Measurements from ENCODE around the gene TIMD4. TPM values are rescaled to one million over a fixed set of nuclear protein-coding genes. Genes with fewer than 3 reads are reported as not detected.

The TIMD4 gene
- polyA plus RNA-seq, 1 donor from 2014 or later, result not detected

- Histone ChIP-seq H3K27me3 (ENCODE audit: insufficient read depth, low read depth, low read length) (no peaks in the 10 kb centered on the region), H3K9ac (ENCODE audit: low read length) (no peak overlapping the region), H3F3A (ENCODE audit: insufficient read depth, low read length, poor library complexity, severe bottlenecking) (no peaks in the 10 kb centered on the region), H3K9me3 (ENCODE audit: low read length) (no peaks in the 10 kb centered on the region), H3K36me3 (ENCODE audit: insufficient read depth, low read length) (no peaks in the 10 kb centered on the region), H3K79me2 (replicated peaks; ENCODE audit: insufficient read depth, low read length) (no peaks in the 10 kb centered on the region), H4K20me1 (ENCODE audit: insufficient read depth) (no peaks in the 10 kb centered on the region), H3K4me3 (ENCODE audit: low read length) (no peak overlapping the region), H3K27ac (ENCODE audit: low read length) (no peak overlapping the region), H2AFZ (ENCODE audit: low read depth, low read length) (no peak overlapping the region), H3K4me2 (ENCODE audit: low read length) (no peak overlapping the region), H3K9me2 (ENCODE audit: insufficient read depth, low read length) (no peaks in the 10 kb centered on the region)
- TF ChIP-seq MXI1 (conservative IDR thresholded peaks at IDR 0.05; ENCODE audit: poor library complexity, severe bottlenecking), result no peak
- TF ChIP-seq EZH2 (IDR thresholded peaks at IDR 0.05; ENCODE audit: borderline replicate concordance, insufficient read depth, low read length, poor library complexity, severe bottlenecking), result no peak
- no peak for TF ChIP-seq REST (IDR thresholded peaks at IDR 0.05; ENCODE audit: borderline replicate concordance)
- no peak for TF ChIP-seq TAF1 (IDR thresholded peaks at IDR 0.05; ENCODE audit: low read depth)
- TF ChIP-seq CTCF (IDR thresholded peaks at IDR 0.05; ENCODE audit: poor library complexity, severe bottlenecking), result no peak
- TF ChIP-seq POLR2AphosphoS5 (IDR thresholded peaks at IDR 0.05), result no peak
- TF ChIP-seq SMC3 (conservative IDR thresholded peaks at IDR 0.05; ENCODE audit: poor library complexity), result no peak
- no peak for TF ChIP-seq EP300 (conservative IDR thresholded peaks at IDR 0.05; ENCODE audit: poor library complexity, severe bottlenecking)
- TF ChIP-seq RAD21 (conservative IDR thresholded peaks at IDR 0.05), result no peak
These were observed 70.8 kb downstream of the TIMD4 start for GRCh38 chr5:156892223-156892622.

GRCh38 chr5:156888520-156888919 is 74.5 kb downstream of the TIMD4 start:
- Histone ChIP-seq H3K9me3 (ENCODE audit: low read length) (no peaks in the 10 kb centered on the region), H3K4me3 (ENCODE audit: low read length) (no peak overlapping the region), H3K27ac (ENCODE audit: low read length) (no peak overlapping the region), H3F3A (ENCODE audit: insufficient read depth, low read length, poor library complexity, severe bottlenecking) (no peaks in the 10 kb centered on the region), H3K27me3 (ENCODE audit: insufficient read depth, low read depth, low read length) (no peaks in the 10 kb centered on the region), H3K36me3 (ENCODE audit: insufficient read depth, low read length) (no peaks in the 10 kb centered on the region), H3K9ac (ENCODE audit: low read length) (no peak overlapping the region), H3K79me2 (replicated peaks; ENCODE audit: insufficient read depth, low read length) (no peaks in the 10 kb centered on the region), H3K9me2 (ENCODE audit: insufficient read depth, low read length) (no peaks in the 10 kb centered on the region), H2AFZ (ENCODE audit: low read depth, low read length) (no peak overlapping the region), H4K20me1 (ENCODE audit: insufficient read depth) (no peaks in the 10 kb centered on the region), H3K4me2 (ENCODE audit: low read length) (no peak overlapping the region)
- TF ChIP-seq TAF1 (IDR thresholded peaks at IDR 0.05; ENCODE audit: low read depth) (no peak), POLR2AphosphoS5 (IDR thresholded peaks at IDR 0.05) (no peak)

All from neural cell (in vitro differentiated cells).